H1 (cell line): ENCODE results near the gene EXOG.

ENCODE experiments used
- BACH1 ChIP-seq: IDR thresholded peaks from 2 replicates; pipeline ENCODE4 v1.6.1; 2012; ENCODE audit warnings: low read length, improper control_type of control experiment
- BRCA1 ChIP-seq: IDR thresholded peaks from 2 replicates; pipeline ENCODE4 v1.6.1; 2012; ENCODE audit warnings: low read depth, low read length, improper control_type of control experiment
- CREB1 ChIP-seq: IDR thresholded peaks from 2 replicates; pipeline ENCODE4 v1.6.1; 2012; ENCODE audit warnings: inconsistent platforms
- CTCF ChIP-seq, 3 experiments: IDR thresholded peaks; 1 replicate in 2 of 3; 2 replicates in 1 of 3; pipeline versions ENCODE4 v1.5.1 to v1.6.1; 2011; ENCODE audit warnings: low read length in 3 of 3, mild to moderate bottlenecking in 3 of 3, inconsistent platforms in 2 of 3, low read depth in 1 of 3, moderate library complexity in 1 of 3; ENCODE audit not compliant: insufficient read depth in 1 of 3; ENCODE audit errors: control extremely low read depth in 1 of 3
- EGR1 ChIP-seq: IDR thresholded peaks from 2 replicates; pipeline ENCODE4 v1.6.1; 2011; ENCODE audit warnings: low read depth, low read length, borderline replicate concordance
- EZH2 ChIP-seq: fragments of 200-600 bp; sonication (generic); IDR thresholded peaks from 2 replicates; pipeline ENCODE4 v1.7.1; 2012; ENCODE audit warnings: low read depth, mild to moderate bottlenecking, moderate library complexity, low read length, inconsistent platforms; ENCODE audit not compliant: severe bottlenecking
- POLR2A ChIP-seq, 2 experiments: IDR thresholded peaks; 1 replicate in 1 of 2; 2 replicates in 1 of 2; pipeline ENCODE4 v1.6.1; 2011; ENCODE audit warnings: low read depth in 2 of 2, low read length in 2 of 2, mild to moderate bottlenecking in 2 of 2; ENCODE audit errors: control extremely low read depth in 1 of 2
- POLR2AphosphoS5 ChIP-seq: IDR thresholded peaks from 2 replicates; pipeline ENCODE4 v1.6.1; 2011; ENCODE audit warnings: low read depth, low read length
- SP2 ChIP-seq: IDR thresholded peaks from 2 replicates; pipeline ENCODE4 v1.6.1; 2012; ENCODE audit warnings: mild to moderate bottlenecking, low read length, inconsistent platforms
- SRF ChIP-seq: IDR thresholded peaks from 2 replicates; pipeline ENCODE4 v1.6.1; 2011; ENCODE audit warnings: mild to moderate bottlenecking, low read depth, low read length, moderate library complexity

DNA sequence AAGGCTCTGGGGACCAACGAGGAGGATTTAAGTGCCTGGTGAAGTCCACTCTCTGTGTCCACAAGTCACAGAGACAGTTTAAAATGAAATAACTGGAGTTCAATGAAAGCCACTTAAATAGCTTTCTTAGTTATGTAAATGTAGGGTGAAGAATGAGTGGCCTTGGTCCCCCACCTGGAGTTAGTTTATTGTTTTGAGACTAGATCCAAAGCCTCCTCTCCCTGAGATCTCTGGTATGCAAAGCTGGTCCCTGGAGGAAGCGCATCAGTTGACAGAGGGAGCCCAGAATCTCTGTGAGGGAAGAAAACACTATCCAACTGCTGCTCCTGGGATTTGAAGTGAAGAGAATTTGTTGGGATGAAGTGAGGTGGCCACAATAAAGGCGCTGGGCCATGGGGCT lies 40.5 kb downstream of the EXOG start:
- TF ChIP-seq CTCF (IDR thresholded peaks at IDR 0.05; ENCODE audit: control extremely low read depth in 1 of 3, insufficient read depth in 1 of 3, low read depth in 1 of 3, low read length in 3 of 3) (no peak), SRF (no peak), BRCA1 (no peak), EZH2 (no peak), CREB1 (no peak), POLR2A (IDR thresholded peaks at IDR 0.05; ENCODE audit: control extremely low read depth in 1 of 2, low read depth in 2 of 2, low read length in 2 of 2) (no peak), BACH1 (no peak), POLR2AphosphoS5 (no peak), EGR1 (no peak), SP2 (no peak)
